Measurements from ENCODE around the gene ZBTB46.

ZBTB46 gene

DNA sequence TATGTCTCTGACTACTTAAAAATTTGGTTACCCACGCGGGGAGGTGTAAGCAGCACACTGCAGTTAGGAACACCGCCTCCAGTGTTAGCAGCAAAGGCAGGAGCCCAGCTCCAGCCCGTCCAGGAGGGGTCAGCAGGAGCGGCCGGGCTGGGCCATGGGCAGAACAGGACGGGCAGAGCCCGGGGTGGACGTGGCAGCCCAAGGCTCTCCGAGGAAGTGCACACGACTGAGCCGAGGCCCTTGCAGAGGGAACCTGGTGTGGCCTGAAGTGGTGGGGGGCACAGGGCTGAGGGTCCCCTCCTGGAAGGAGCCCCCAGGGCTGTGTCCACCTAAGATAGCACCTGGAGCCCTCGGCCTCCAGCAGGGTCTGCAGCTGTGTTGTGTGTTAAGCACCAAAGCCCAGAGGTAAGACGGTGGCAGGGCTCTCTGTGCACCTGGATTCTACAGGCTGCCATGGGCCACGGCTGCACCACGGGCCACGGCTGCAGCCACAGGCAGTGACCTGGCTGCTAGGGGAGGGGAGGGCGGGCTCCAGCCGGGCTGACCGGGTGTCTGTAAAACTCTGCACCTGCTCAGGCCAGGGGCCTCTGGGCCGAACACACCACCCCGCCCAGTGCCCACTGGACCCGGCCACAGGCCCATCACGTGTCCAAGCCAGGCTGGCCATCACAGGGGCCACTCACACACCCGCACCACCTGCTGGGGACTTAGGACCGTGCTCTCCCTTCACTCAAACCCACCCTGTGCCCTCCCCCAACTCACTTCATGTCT, 84.9 kb downstream of the ZBTB46 start:
- peaks cover 2% of the 10 kb centered on the region for H3K36me3 ChIP-seq (ENCODE audit: control insufficient read depth, insufficient read depth, low read length)
- peaks cover 5% of the 10 kb centered on the region for H3K4me1 ChIP-seq (ENCODE audit: control insufficient read depth, insufficient read depth, low read length)
- H3K27ac ChIP-seq (ENCODE audit: low read depth, low read length), result no peak overlapping the region
- no peak overlapping the region for H3K9ac ChIP-seq (ENCODE audit: low read length)
- no peaks in the 10 kb centered on the region for H3K27me3 ChIP-seq (ENCODE audit: control insufficient read depth, insufficient read depth, low read length)
- H3K4me3 ChIP-seq (ENCODE audit: low read length), result no peak overlapping the region

DNA sequence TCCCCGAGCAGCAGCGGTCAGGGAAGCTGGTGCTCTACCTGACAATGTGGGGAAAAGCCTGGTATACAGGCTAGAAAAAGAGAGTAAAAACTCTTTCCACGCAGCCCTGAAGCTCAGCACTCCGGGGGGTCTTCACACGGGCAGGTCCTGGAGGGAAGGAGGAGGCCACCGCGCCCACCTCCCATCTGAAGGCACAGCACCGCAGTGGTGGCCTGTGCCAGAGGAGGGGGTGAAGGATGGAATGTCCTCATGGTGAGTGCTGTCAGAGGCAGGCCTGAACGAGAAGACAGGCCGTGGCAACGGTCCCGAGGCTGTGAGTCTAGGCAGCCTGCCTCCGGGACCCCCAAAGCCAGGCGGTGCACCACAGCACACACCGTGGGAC, 85.6 kb downstream of the ZBTB46 start:
- no peak overlapping the region for H3K27ac ChIP-seq (ENCODE audit: low read depth, low read length)
- H3K36me3 ChIP-seq (ENCODE audit: control insufficient read depth, insufficient read depth, low read length), result peaks cover 2% of the 10 kb centered on the region
- no peak overlapping the region for H3K4me3 ChIP-seq (ENCODE audit: low read length)
- H3K9ac ChIP-seq (ENCODE audit: low read length), result no peak overlapping the region
- H3K4me1 ChIP-seq (ENCODE audit: control insufficient read depth, insufficient read depth, low read length), result peaks cover 6% of the 10 kb centered on the region
- no peaks in the 10 kb centered on the region for H3K27me3 ChIP-seq (ENCODE audit: control insufficient read depth, insufficient read depth, low read length)

DNA sequence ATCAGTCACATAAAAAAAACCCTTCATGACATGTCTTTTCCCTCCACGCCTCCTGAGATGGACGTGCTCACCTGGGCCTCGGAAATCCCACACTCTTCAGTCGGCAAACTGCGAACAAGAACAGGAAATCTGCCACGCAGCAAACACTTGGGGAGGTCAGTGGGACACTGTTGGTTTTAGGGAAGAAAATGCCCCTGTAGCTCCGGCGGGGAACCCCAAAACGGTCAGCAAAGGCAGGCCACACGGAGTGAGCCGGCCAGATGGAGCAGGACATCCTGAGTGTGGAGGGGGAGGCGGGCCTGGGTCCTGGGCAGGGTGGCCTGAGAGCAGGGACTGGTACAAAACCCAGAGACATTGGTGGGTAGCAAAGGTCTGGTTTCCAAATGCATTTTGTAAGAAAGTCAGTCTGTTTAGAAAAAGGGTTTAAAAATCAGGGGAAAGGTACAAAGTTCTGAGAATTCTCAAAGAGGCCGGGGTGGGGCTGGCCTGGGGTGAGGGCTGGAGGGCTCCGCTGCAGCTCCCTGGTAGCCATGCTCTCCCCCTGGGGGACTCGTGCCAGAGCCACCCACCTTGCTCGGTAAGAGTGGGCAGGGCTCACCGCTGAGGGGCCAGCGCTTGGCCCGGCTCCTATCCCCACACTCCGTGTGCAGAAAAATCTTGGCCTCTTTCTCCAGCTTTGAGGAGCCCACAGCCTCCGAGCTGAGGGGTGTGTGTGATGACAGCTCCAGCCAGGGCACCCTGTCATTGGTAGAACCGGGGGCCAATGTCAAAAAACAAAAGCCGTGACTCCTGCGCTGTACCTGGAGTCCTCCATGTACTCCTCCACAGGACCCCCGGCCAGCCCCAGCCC, 86.3 kb downstream of the ZBTB46 start:
- no peak overlapping the region for H3K27ac ChIP-seq (ENCODE audit: low read depth, low read length)
- H3K36me3 ChIP-seq (ENCODE audit: control insufficient read depth, insufficient read depth, low read length), result peaks cover 2% of the 10 kb centered on the region
- H3K4me3 ChIP-seq (ENCODE audit: low read length), result no peak overlapping the region
- no peak overlapping the region for H3K9ac ChIP-seq (ENCODE audit: low read length)
- no peaks in the 10 kb centered on the region for H3K27me3 ChIP-seq (ENCODE audit: control insufficient read depth, insufficient read depth, low read length)
- H3K4me1 ChIP-seq (ENCODE audit: control insufficient read depth, insufficient read depth, low read length), result peaks cover 6% of the 10 kb centered on the region

DNA sequence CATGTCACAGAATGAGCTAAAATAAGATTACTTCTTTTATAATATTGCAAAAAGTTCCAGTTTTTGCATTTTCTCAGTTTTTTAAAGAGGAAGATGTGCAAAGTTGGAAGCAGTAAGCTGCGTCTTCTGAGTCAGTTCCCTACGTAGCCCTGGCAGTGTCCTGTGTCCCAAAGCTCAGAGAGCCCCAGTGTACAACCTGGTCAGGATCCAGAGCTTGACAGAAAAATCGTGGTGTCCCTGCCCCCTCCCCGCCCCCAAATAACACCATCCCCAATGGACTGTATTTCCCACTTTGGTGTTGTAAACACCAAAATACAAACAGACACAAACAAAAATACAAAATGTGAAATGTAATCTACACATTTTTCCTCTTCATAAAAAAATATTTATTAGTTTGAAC, 86.9 kb downstream of the ZBTB46 start:
- H3K27ac ChIP-seq (ENCODE audit: low read depth, low read length), result no peak overlapping the region

DNA sequence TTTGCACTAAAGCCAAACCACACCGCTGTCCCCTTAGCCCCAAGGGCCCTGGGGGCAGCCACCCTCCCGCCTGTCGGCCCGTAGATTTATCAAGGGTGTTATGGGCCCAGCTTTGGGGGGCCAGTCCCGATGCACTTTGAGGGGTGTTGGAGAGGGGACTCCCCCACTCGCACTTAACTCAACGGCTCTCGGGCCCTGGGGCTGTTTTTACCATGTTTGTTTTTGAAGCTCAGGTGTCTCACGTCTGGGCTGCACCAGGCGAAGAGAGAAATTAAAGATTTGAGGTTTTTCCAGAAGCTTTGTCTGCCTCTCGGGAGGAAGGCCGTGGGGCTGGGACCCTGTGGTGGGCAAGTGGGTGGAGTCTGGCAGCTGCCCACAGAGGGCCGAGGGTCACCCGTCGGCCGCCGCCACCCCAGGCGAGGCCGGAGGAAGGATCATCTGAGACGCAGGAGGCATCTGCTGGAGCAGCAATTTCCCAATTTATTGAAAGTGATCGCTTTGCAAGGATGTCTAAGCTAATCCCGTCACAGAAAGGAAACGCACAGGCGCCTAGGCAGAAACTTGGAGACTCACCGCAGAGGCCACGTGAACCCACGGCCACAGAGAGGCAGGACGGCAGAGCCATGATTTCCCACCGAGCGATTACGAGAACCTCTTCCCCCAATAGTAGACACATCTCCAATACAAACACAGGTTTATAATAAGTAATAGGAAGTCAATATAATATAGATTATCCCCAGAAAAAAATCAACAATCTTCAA, 87.7 kb downstream of the ZBTB46 start:
- Histone ChIP-seq H3K4me1 (ENCODE audit: control insufficient read depth, insufficient read depth, low read length) (peaks cover 8% of the 10 kb centered on the region), H3K4me3 (ENCODE audit: low read length) (no peak overlapping the region), H3K27ac (ENCODE audit: low read depth, low read length) (no peak overlapping the region), H3K27me3 (ENCODE audit: control insufficient read depth, insufficient read depth, low read length) (no peaks in the 10 kb centered on the region), H3K9ac (ENCODE audit: low read length) (no peak overlapping the region), H3K36me3 (ENCODE audit: control insufficient read depth, insufficient read depth, low read length) (peaks cover 2% of the 10 kb centered on the region)

More for the DNA sequence above, 86.9 kb downstream of the ZBTB46 start:
- Histone ChIP-seq H3K4me3 (ENCODE audit: low read length) (no peak overlapping the region), H3K4me1 (ENCODE audit: control insufficient read depth, insufficient read depth, low read length) (peaks cover 6% of the 10 kb centered on the region), H3K9ac (ENCODE audit: low read length) (no peak overlapping the region), H3K36me3 (ENCODE audit: control insufficient read depth, insufficient read depth, low read length) (peaks cover 2% of the 10 kb centered on the region), H3K27me3 (ENCODE audit: control insufficient read depth, insufficient read depth, low read length) (no peaks in the 10 kb centered on the region)

DNA sequence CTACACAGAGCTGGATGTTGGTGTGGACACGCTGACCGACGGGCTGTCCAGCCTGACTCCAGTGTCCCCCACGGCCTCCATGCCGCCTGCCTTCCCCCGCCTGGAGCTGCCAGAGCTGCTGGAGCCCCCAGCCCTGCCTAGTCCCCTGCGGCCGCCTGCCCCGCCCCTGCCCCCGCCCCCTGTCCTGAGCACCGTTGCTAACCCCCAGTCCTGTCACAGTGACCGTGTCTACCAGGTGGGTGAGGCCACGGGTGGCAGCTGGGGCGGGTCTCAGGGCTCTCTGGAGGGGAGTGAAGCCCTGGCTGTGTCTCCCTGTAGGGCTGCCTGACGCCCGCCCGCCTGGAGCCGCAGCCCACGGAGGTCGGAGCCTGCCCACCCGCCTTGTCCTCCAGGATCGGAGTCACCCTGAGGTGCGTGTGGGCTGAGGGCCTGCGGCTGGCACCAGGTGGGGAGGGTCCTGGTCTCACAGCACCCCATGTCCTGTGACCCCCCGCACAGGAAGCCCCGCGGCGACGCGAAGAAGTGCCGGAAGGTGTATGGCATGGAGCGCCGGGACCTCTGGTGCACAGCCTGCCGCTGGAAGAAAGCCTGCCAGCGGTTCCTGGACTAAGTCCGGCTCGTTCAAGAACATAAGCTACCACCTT, 88.6 kb downstream of the ZBTB46 start:
- no peak overlapping the region for H3K27ac ChIP-seq (ENCODE audit: low read depth, low read length)
- H3K36me3 ChIP-seq (ENCODE audit: control insufficient read depth, insufficient read depth, low read length), result peaks cover 2% of the 10 kb centered on the region
- no peak overlapping the region for H3K4me3 ChIP-seq (ENCODE audit: low read length)

DNA sequence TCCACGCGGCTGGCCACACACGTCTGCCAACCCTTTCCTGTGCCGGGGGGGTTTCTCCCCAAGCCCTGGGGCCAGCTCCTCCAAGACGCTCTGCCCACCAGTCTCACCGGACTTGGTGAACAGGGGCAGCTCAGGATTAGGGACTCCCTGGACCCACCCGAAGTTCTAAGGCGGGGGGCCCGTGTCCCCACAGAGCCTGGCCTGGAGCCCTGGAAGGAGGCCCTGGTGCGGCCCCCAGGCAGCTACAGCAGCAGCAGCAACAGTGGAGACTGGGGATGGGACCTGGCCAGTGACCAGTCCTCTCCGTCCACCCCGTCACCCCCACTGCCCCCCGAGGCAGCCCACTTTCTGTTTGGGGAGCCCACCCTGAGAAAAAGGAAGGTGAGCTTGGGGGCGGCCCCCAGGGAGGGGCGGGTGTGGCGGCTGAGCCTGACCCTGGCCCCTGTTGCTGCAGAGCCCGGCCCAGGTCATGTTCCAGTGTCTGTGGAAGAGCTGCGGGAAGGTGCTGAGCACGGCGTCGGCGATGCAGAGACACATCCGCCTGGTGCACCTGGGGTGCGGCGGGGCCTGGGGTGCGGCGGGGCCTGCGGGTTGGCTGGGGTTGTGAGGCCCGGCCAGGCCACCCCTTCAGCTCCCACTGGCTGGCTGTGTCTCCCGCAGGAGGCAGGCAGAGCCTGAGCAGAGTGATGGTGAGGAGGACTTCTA, 89.2 kb downstream of the ZBTB46 start:
- Histone ChIP-seq H3K27me3 (ENCODE audit: control insufficient read depth, insufficient read depth, low read length) (no peaks in the 10 kb centered on the region), H3K36me3 (ENCODE audit: control insufficient read depth, insufficient read depth, low read length) (peaks cover 2% of the 10 kb centered on the region), H3K4me1 (ENCODE audit: control insufficient read depth, insufficient read depth, low read length) (peaks cover 11% of the 10 kb centered on the region), H3K27ac (ENCODE audit: low read depth, low read length) (peak overlapping the region; percentile 96), H3K9ac (ENCODE audit: low read length) (no peak overlapping the region), H3K4me3 (ENCODE audit: low read length) (peak overlapping the region; percentile 70)

More for the DNA sequence above, 88.6 kb downstream of the ZBTB46 start:
- H3K4me1 ChIP-seq (ENCODE audit: control insufficient read depth, insufficient read depth, low read length), result peaks cover 11% of the 10 kb centered on the region
- no peak overlapping the region for H3K9ac ChIP-seq (ENCODE audit: low read length)
- no peaks in the 10 kb centered on the region for H3K27me3 ChIP-seq (ENCODE audit: control insufficient read depth, insufficient read depth, low read length)

DNA sequence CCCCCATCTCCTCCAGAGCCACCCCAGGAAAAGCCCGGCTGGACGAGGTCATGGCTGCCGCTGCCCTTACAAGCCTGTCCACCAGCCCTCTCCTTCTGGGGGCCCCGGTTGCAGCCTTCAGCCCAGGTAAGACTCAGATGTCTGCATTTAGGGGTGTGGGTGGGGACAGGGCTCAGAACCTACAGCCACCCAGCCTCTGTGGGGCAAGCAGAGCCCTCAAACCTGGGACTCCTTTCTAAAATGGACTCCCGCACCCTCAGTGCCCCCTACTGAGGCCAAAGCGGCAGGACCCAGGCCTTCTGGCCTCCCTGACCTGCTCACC, 89.7 kb downstream of the ZBTB46 start:
- Histone ChIP-seq H3K27ac (ENCODE audit: low read depth, low read length) (peak overlapping the region; percentile 96), H3K27me3 (ENCODE audit: control insufficient read depth, insufficient read depth, low read length) (no peaks in the 10 kb centered on the region), H3K36me3 (ENCODE audit: control insufficient read depth, insufficient read depth, low read length) (peaks cover under 1% of the 10 kb centered on the region), H3K4me3 (ENCODE audit: low read length) (peak overlapping the region; percentile 70), H3K4me1 (ENCODE audit: control insufficient read depth, insufficient read depth, low read length) (peaks cover 11% of the 10 kb centered on the region), H3K9ac (ENCODE audit: low read length) (no peak overlapping the region)

DNA sequence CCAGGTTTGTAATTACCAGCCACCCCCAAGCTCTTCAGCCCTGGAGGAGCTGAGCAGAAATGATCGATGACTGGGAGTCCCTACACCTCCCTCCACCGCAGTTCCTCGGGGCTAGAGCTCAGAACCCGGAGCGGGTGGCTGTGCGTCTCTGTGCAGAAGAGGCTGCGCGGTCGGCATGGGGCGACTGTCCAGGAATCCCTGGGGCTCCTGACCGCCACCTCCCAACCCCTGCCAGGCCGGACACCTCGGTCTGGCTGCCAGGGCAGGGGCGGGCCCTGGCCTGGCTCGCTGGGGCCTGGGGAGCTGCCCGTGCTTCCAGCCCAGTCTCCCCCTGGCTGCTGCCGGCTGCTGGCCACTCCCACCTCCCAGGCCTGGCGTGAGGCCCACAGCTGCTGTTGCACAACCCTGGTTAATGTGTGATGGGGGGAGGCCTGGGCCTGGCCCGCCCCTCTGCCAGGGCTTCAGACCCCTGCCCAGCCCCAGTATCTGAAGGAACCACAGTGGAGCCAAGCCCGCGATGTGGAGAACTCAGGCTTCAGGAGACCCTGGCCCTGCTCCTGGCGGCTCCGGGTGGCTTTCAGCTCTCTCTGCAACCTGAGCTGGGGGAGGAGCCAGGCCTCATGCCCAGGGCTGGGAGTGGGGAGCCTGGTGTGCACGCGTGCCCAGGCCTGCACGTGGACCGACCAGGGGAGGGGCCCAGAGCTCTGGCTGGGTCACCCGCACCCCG, 90.3 kb downstream of the ZBTB46 start:
- H3K36me3 ChIP-seq (ENCODE audit: control insufficient read depth, insufficient read depth, low read length), result no peaks in the 10 kb centered on the region
- no peaks in the 10 kb centered on the region for H3K27me3 ChIP-seq (ENCODE audit: control insufficient read depth, insufficient read depth, low read length)
- H3K4me1 ChIP-seq (ENCODE audit: control insufficient read depth, insufficient read depth, low read length), result peaks cover 11% of the 10 kb centered on the region
- H3K9ac ChIP-seq (ENCODE audit: low read length), result peak overlapping the region; percentile 86
- H3K4me3 ChIP-seq (ENCODE audit: low read length), result peak overlapping the region; percentile 70
- peak overlapping the region; percentile 96 for H3K27ac ChIP-seq (ENCODE audit: low read depth, low read length)

DNA sequence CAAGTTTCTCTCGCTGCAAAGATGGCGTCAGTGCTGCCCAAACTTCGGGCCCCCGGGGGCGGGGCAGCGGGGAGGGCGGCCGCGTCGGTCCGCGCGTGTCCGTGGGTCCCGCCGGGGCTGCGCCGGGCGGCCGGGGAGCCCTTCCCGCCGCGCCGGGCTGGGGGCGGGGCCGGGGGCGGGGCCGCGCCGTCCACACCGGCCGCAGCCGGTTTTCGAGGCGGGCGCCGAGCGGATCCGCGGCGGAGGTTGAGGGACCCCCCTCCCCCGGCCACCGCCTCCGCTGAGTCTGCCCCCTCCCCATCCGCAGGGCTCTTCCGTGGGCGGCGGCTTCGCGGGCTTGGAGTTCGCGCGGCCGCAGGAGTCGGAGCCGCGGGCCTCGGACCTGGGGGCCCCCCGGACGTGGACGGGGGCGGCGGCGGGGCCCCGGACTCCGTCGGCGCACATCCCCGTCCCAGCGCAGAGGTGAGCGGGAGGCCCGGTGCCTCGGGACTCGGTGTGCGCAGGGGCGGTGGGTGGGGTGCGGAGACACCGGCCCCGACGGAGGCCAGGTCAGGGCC, 90.9 kb downstream of the ZBTB46 start:
- H3K4me3 ChIP-seq (ENCODE audit: low read length), result peak overlapping the region; percentile 70
- peak overlapping the region; percentile 96 for H3K27ac ChIP-seq (ENCODE audit: low read depth, low read length)
- H3K36me3 ChIP-seq (ENCODE audit: control insufficient read depth, insufficient read depth, low read length), result no peaks in the 10 kb centered on the region
- H3K27me3 ChIP-seq (ENCODE audit: control insufficient read depth, insufficient read depth, low read length), result no peaks in the 10 kb centered on the region
- H3K9ac ChIP-seq (ENCODE audit: low read length), result peak overlapping the region; percentile 86
- peaks cover 11% of the 10 kb centered on the region for H3K4me1 ChIP-seq (ENCODE audit: control insufficient read depth, insufficient read depth, low read length)
